ENCODE results near the gene SMG6. TPM values are rescaled to one million over a fixed set of nuclear protein-coding genes. Genes with fewer than 3 reads are reported as not detected.
A peak's percentile ranks its signal among the peaks of the same experiment; 100 is the strongest.

Gene SMG6
- total RNA-seq, 1 experiment from 2014 or later = 25.6 TPM

GRCh38 chr17:2057760-2058585 is 245.6 kb downstream of the SMG6 start (continued):
- 0 out of 2 replicates have a peak, but pooled peaks have one; percentile 61 for TF ChIP-seq E2F1 (CRISPR knock-in tag; IDR thresholded peaks at IDR 0.05)
- 0 out of 2 replicates have a peak, but pooled peaks have one; percentile 15 for TF ChIP-seq ARID4B (CRISPR knock-in tag; IDR thresholded peaks at IDR 0.05; ENCODE audit: borderline replicate concordance)
- TF ChIP-seq SP1 (CRISPR knock-in tag; conservative IDR thresholded peaks at IDR 0.05) = 0 out of 2 replicates have a peak, but pooled peaks have one; percentile 1
- no peak for TF ChIP-seq EMX1 (CRISPR knock-in tag; IDR thresholded peaks at IDR 0.05)
- 0 out of 2 replicates have a peak, but pooled peaks have one; percentile 16 for TF ChIP-seq ZNF138 (CRISPR knock-in tag; conservative IDR thresholded peaks at IDR 0.05)
- TF ChIP-seq ZBTB21 (CRISPR knock-in tag; IDR thresholded peaks at IDR 0.05; ENCODE audit: borderline replicate concordance) = no peak
- no peak for TF ChIP-seq ZNF121 (CRISPR knock-in tag; IDR thresholded peaks at IDR 0.05)
- peak; percentile 67 for TF ChIP-seq TEAD4 (CRISPR knock-in tag; IDR thresholded peaks at IDR 0.05)
- TF ChIP-seq NR2C2 (CRISPR knock-in tag; IDR thresholded peaks at IDR 0.05) = peak; percentile 23; the same call in 1 of the 2 replicates
- TF ChIP-seq IRF2 (CRISPR knock-in tag; IDR thresholded peaks at IDR 0.05; ENCODE audit: borderline replicate concordance, low read depth) = no peak
- TF ChIP-seq NFATC4 (CRISPR knock-in tag; IDR thresholded peaks at IDR 0.05) = no peak
- TF ChIP-seq GABPB1 (CRISPR knock-in tag; IDR thresholded peaks at IDR 0.05) = no peak
- no peak for TF ChIP-seq CTCF (IDR thresholded peaks at IDR 0.05)
- TF ChIP-seq FOXK1 (CRISPR knock-in tag; IDR thresholded peaks at IDR 0.05) = peak; percentile 68; the same call in 1 of the 2 replicates

GRCh38 chr17:2057175-2057759 is 246.3 kb downstream of the SMG6 start:
- H3K4me3 Mint-ChIP-seq = no peak overlapping the region
- H3K27me3 Mint-ChIP-seq (ENCODE audit: low read depth) = peaks cover 65% of the 10 kb centered on the region
- ATAC-seq (no peak), DNase-seq (ENCODE audit: low spot score) (no peak)
- H3K9me3 Mint-ChIP-seq = no peaks in the 10 kb centered on the region
- CTCF ChIA-PET = interaction anchor here (0.9 to 6.2 kb wide), 23 partner anchors 11 to 359 kb away, joined by 3 to 229 read pairs (median 5); partner anchors contain the start of genes RTN4RL1, SGSM2, SMG6 and SRR
- POLR2A ChIA-PET = interaction anchor here (1.6 kb wide), 1 partner anchor 187 kb away, joined by 5 read pairs; no protein-coding TSS in a partner anchor
- H3K27ac Mint-ChIP-seq = no peak overlapping the region
- no peaks in the 10 kb centered on the region for H3K36me3 Mint-ChIP-seq
- peaks cover 12% of the 10 kb centered on the region for H3K4me1 Mint-ChIP-seq
- TF ChIP-seq ATF2 (CRISPR knock-in tag; IDR thresholded peaks at IDR 0.05; ENCODE audit: borderline replicate concordance, low read depth) (no peak), SOX15 (CRISPR knock-in tag; IDR thresholded peaks at IDR 0.05) (no peak), ZMAT4 (CRISPR knock-in tag; IDR thresholded peaks at IDR 0.05) (no peak), ZNF219 (CRISPR knock-in tag; IDR thresholded peaks at IDR 0.05; ENCODE audit: borderline replicate concordance) (no peak), IRF1 (CRISPR knock-in tag; IDR thresholded peaks at IDR 0.05) (no peak), FOXK1 (CRISPR knock-in tag; IDR thresholded peaks at IDR 0.05) (no peak), ZNF263 (CRISPR knock-in tag; IDR thresholded peaks at IDR 0.05; ENCODE audit: low read depth) (no peak), ZNF121 (CRISPR knock-in tag; IDR thresholded peaks at IDR 0.05) (no peak), STAT6 (CRISPR knock-in tag; conservative IDR thresholded peaks at IDR 0.05; ENCODE audit: low read depth) (no peak; the same call in 1 of the 2 replicates), TEAD4 (CRISPR knock-in tag; IDR thresholded peaks at IDR 0.05) (no peak), RELA (CRISPR knock-in tag; IDR thresholded peaks at IDR 0.05; ENCODE audit: borderline replicate concordance) (no peak)

Measured in WTC11 (cell line).